Duodenal mucosa (tissue), 2 donors: ENCODE data around the gene CGNL1.

Experiments used
- H3K27ac ChIP-seq: one replicate; pipeline ENCODE4 v1.7.0; 2013; ENCODE audit warnings: low read depth, low read length
- H3K27me3 ChIP-seq, 2 donors: one replicate each; pipeline ENCODE4 v1.7.0; 2013; ENCODE audit warnings: low read length in 2 of 2, control low read depth in 1 of 2; ENCODE audit not compliant: insufficient read depth in 2 of 2, control insufficient read depth in 1 of 2
- H3K36me3 ChIP-seq, 2 donors: one replicate each; pipeline ENCODE4 v1.7.0; 2013; ENCODE audit warnings: low read length in 2 of 2, control low read depth in 1 of 2; ENCODE audit not compliant: insufficient read depth in 2 of 2, control insufficient read depth in 1 of 2
- H3K4me1 ChIP-seq, 2 donors: one replicate each; pipeline ENCODE4 v1.7.0; 2013; ENCODE audit warnings: low read length in 2 of 2, control low read depth in 1 of 2; ENCODE audit not compliant: insufficient read depth in 2 of 2, control insufficient read depth in 1 of 2
- H3K4me3 ChIP-seq, 2 donors: one replicate each; pipeline ENCODE4 v1.7.0; 2013; ENCODE audit warnings: low read length in 2 of 2, low read depth in 1 of 2
- H3K9ac ChIP-seq, 2 donors: one replicate each; pipeline ENCODE4 v1.7.0; 2013; ENCODE audit warnings: low read length in 2 of 2, low read depth in 1 of 2
- H3K9me3 ChIP-seq, 2 donors: one replicate each; pipeline ENCODE4 v1.7.0; 2013; ENCODE audit warnings: low read length in 2 of 2, control low read depth in 1 of 2; ENCODE audit not compliant: control insufficient read depth in 1 of 2

CGNL1 gene

DNA sequence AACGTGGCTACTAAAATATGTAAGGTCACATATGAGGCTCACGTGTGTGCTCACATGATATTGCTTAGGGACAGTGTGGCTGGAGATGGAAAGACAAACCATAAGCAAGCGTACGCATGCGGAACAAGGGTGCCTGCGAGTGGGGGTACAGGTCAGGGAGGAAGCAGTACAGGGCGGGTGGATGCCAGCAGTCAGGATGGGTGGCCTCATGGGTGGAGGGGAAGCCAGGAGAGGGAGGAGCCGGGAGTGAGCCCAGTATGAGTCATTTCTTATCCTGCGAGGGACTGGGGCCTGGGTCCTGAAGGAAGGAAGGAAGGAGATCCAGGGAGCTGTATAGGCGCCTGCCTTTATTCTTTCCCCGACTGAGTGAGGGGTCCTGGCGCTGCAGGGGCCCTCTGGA, 42.0 kb upstream of the CGNL1 start:
- no peak overlapping the region for H3K27ac ChIP-seq

GRCh38 chr15:57335293-57335715, 41.0 kb upstream of the CGNL1 start:
- Histone ChIP-seq H3K9me3 (no peaks in the 10 kb centered on the region), H3K4me3 (no peak overlapping the region), H3K4me1 (peaks cover 0 to 8% of the 10 kb centered on the region in 2 donors), H3K27ac (no peak overlapping the region), H3K27me3 (no peaks in the 10 kb centered on the region), H3K9ac (no peak overlapping the region), H3K36me3 (no peaks in the 10 kb centered on the region)

More for the DNA sequence above, 42.0 kb upstream of the CGNL1 start:
- Histone ChIP-seq H3K9me3 (no peaks in the 10 kb centered on the region), H3K4me1 (peaks cover 0 to 8% of the 10 kb centered on the region in 2 donors), H3K4me3 (no peak overlapping the region), H3K36me3 (no peaks in the 10 kb centered on the region), H3K9ac (no peak overlapping the region), H3K27me3 (no peaks in the 10 kb centered on the region)

GRCh38 chr15:57335719-57336118, 40.6 kb upstream of the CGNL1 start:
- H3K9ac ChIP-seq: no peak overlapping the region
- peaks cover under 1 to 8% of the 10 kb centered on the region in 2 donors for H3K4me1 ChIP-seq
- H3K4me3 ChIP-seq: no peak overlapping the region
- H3K27ac ChIP-seq: no peak overlapping the region
- no peaks in the 10 kb centered on the region for H3K9me3 ChIP-seq
- H3K27me3 ChIP-seq: no peaks in the 10 kb centered on the region
- H3K36me3 ChIP-seq: no peaks in the 10 kb centered on the region

- Histone ChIP-seq H3K9ac (no peak overlapping the region), H3K27me3 (no peaks in the 10 kb centered on the region), H3K27ac (no peak overlapping the region), H3K36me3 (no peaks in the 10 kb centered on the region), H3K9me3 (no peaks in the 10 kb centered on the region), H3K4me1 (peaks cover 4 to 8% of the 10 kb centered on the region in 2 donors), H3K4me3 (no peak overlapping the region)
Observed at GRCh38 chr15:57337868-57338411, 38.4 kb upstream of the CGNL1 start.

- Histone ChIP-seq H3K27ac (no peak overlapping the region), H3K4me3 (no peak overlapping the region), H3K9me3 (no peaks in the 10 kb centered on the region), H3K9ac (no peak overlapping the region), H3K27me3 (no peaks in the 10 kb centered on the region), H3K36me3 (no peaks in the 10 kb centered on the region), H3K4me1 (peaks cover 4 to 5% of the 10 kb centered on the region in 2 donors)
Observed at GRCh38 chr15:57339321-57339720, 37.0 kb upstream of the CGNL1 start.

DNA sequence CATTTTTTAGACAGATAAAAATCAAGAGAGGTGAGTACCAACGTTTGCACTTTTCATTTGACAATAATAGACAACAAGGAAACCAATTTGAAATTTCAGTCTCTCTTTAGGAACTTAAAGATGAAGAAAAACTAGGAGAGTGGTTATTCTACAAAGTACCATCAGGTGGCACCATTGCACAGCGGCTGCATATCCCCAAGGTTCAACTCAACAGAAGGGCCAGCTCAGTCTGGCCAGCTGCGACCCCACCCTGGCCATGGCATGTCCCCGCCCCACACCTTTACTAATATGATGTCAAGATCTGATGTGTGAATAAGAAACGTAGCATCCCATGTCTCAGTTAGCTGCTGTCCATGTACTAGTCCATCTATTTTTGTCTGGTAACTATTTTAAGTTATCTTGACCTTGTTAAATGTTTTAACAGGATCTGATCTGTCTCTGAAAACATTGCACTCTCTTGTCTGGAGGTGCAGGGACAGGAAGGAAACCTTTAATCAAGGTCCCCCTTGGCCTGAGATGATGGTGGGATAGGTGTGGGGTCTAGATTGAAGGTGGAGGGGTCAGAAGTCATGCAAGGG, 35.5 kb upstream of the CGNL1 start:
- H3K4me3 ChIP-seq: no peak overlapping the region
- H3K4me1 ChIP-seq: peaks cover 0 to 4% of the 10 kb centered on the region in 2 donors
- H3K9ac ChIP-seq: no peak overlapping the region
- no peaks in the 10 kb centered on the region for H3K27me3 ChIP-seq
- H3K9me3 ChIP-seq: no peaks in the 10 kb centered on the region
- H3K36me3 ChIP-seq: no peaks in the 10 kb centered on the region
- no peak overlapping the region for H3K27ac ChIP-seq

- Histone ChIP-seq H3K9ac (no peak overlapping the region), H3K4me1 (peaks cover 0 to 4% of the 10 kb centered on the region in 2 donors), H3K4me3 (no peak overlapping the region), H3K27me3 (no peaks in the 10 kb centered on the region), H3K9me3 (peaks cover 0 to under 1% of the 10 kb centered on the region in 2 donors), H3K27ac (no peak overlapping the region), H3K36me3 (no peaks in the 10 kb centered on the region)
Observed at GRCh38 chr15:57343048-57343447, 33.3 kb upstream of the CGNL1 start.

- H3K9ac ChIP-seq: no peak overlapping the region
- peaks cover 0 to 4% of the 10 kb centered on the region in 2 donors for H3K4me1 ChIP-seq
- H3K27me3 ChIP-seq: no peaks in the 10 kb centered on the region
Observed at GRCh38 chr15:57343498-57343897, 32.8 kb upstream of the CGNL1 start.

GRCh38 chr15:57344282-57344681, 32.0 kb upstream of the CGNL1 start:
- no peak overlapping the region for H3K27ac ChIP-seq
- no peak overlapping the region for H3K9ac ChIP-seq
- no peak overlapping the region for H3K4me3 ChIP-seq
- no peaks in the 10 kb centered on the region for H3K27me3 ChIP-seq
- peaks cover 0 to 4% of the 10 kb centered on the region in 2 donors for H3K4me1 ChIP-seq
- peaks cover 0 to 2% of the 10 kb centered on the region in 2 donors for H3K9me3 ChIP-seq
- no peaks in the 10 kb centered on the region for H3K36me3 ChIP-seq

More at GRCh38 chr15:57343498-57343897, 32.8 kb upstream of the CGNL1 start:
- Histone ChIP-seq H3K36me3 (no peaks in the 10 kb centered on the region), H3K9me3 (peaks cover 0 to 2% of the 10 kb centered on the region in 2 donors), H3K27ac (no peak overlapping the region), H3K4me3 (no peak overlapping the region)

GRCh38 chr15:57345584-57345983, 30.7 kb upstream of the CGNL1 start:
- peaks cover 0 to 4% of the 10 kb centered on the region in 2 donors for H3K4me1 ChIP-seq
- H3K27me3 ChIP-seq: no peaks in the 10 kb centered on the region
- no peaks in the 10 kb centered on the region for H3K36me3 ChIP-seq
- no peak overlapping the region for H3K9ac ChIP-seq
- no peak overlapping the region for H3K4me3 ChIP-seq
- peaks cover 0 to 2% of the 10 kb centered on the region in 2 donors for H3K9me3 ChIP-seq
- no peak overlapping the region for H3K27ac ChIP-seq
